ENCODE results near the gene GRK3.

GRCh38 chr22:25692397-25693267 is 128.2 kb downstream of the GRK3 start:
- TF ChIP-seq POLR2A (IDR thresholded peaks at IDR 0.05; ENCODE audit: low read length): no peak
- no peak for TF ChIP-seq GATA1 (IDR thresholded peaks at IDR 0.05; ENCODE audit: low read depth, low read length)
